OCI-LY7 (cell line): ENCODE measurements around the gene IQGAP2.

ENCODE experiments used
- CTCF ChIP-seq: fragments of 200-600 bp; sonication (generic); conservative IDR thresholded peaks from 2 replicates; pipeline ENCODE4 v1.5.1; 2014; ENCODE audit warnings: mild to moderate bottlenecking, antibody characterized with exemption, low read length, moderate library complexity, mixed read lengths
- EZH2phosphoT487 ChIP-seq: fragments of 200-600 bp; sonication (generic); IDR thresholded peaks from 2 replicates; pipeline ENCODE4 v1.6.1; 2018; ENCODE audit warnings: low read depth, borderline replicate concordance, mild to moderate bottlenecking, mixed run types, antibody characterized with exemption, low read length, moderate library complexity, mixed read lengths

GRCh38 chr5:76513476-76513875 lies 110.4 kb downstream of the IQGAP2 start:
- TF ChIP-seq CTCF (no peak), EZH2phosphoT487 (no peak)
